ENCODE data around the gene BCAS1. TPM values are rescaled to one million over a fixed set of nuclear protein-coding genes. Genes with fewer than 3 reads are reported as not detected.
A peak's percentile ranks its signal among the peaks of the same experiment; 100 is the strongest.

Gene BCAS1
- total RNA-seq, 1 experiment from 2014 or later, result 3.1 TPM

DNA sequence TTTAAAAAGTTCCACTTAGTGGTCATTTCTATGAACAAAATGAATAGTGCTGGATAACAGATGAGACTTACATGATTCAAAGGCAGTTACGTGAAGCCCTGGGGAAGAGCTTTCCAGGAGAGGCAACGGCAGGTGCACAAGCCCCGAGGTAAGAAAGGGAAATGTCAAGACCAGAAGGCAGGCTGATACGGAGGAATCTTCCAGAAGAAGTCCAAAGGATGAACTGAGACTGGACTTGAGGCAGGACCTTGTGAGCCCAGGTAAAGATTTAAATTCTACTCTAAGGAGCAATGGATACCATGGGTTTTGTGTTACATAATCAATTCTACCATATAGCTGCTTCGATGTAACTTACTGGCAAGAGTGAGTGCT is 164.6 kb downstream of the BCAS1 start:
- ChIA-PET POLR2A (no interaction called here), CTCF (no interaction called here)
- no peaks in the 10 kb centered on the region for H3K36me3 ChIP-seq (ENCODE audit: control insufficient read depth, insufficient read depth, low read length)
- ATAC-seq (no peak), DNase-seq (ENCODE audit: low read depth, low spot score) (no peak)
- peak overlapping the region; percentile 100 for H3K27ac ChIP-seq (ENCODE audit: low read length)
- no TSS peak for BruUV-seq (replicated peaks)
- intact Hi-C loops (cut with micrococcal nuclease; ENCODE audit: unreplicated experiment) (no loop called here), in situ Hi-C loops (cut with HindIII; ENCODE audit: low pct_unique_long_range_greater_than_20kb, low sequenced_read_pairs) (no loop called here)
- TF ChIP-seq TCF7L2 (IDR thresholded peaks at IDR 0.05; ENCODE audit: low read depth, low read length) (no peak), POLR2AphosphoS5 (IDR thresholded peaks at IDR 0.05; ENCODE audit: low read depth, low read length) (no peak), SIN3A (IDR thresholded peaks at IDR 0.05; ENCODE audit: borderline replicate concordance, insufficient read depth, low read depth, low read length) (no peak)
- TF ChIP-seq, protein P1, sequence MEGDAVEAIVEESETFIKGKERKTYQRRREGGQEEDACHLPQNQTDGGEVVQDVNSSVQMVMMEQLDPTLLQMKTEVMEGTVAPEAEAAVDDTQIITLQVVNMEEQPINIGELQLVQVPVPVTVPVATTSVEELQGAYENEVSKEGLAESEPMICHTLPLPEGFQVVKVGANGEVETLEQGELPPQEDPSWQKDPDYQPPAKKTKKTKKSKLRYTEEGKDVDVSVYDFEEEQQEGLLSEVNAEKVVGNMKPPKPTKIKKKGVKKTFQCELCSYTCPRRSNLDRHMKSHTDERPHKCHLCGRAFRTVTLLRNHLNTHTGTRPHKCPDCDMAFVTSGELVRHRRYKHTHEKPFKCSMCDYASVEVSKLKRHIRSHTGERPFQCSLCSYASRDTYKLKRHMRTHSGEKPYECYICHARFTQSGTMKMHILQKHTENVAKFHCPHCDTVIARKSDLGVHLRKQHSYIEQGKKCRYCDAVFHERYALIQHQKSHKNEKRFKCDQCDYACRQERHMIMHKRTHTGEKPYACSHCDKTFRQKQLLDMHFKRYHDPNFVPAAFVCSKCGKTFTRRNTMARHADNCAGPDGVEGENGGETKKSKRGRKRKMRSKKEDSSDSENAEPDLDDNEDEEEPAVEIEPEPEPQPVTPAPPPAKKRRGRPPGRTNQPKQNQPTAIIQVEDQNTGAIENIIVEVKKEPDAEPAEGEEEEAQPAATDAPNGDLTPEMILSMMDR (IDR thresholded peaks at IDR 0.05), result no peak
- TF ChIP-seq, protein P2, sequence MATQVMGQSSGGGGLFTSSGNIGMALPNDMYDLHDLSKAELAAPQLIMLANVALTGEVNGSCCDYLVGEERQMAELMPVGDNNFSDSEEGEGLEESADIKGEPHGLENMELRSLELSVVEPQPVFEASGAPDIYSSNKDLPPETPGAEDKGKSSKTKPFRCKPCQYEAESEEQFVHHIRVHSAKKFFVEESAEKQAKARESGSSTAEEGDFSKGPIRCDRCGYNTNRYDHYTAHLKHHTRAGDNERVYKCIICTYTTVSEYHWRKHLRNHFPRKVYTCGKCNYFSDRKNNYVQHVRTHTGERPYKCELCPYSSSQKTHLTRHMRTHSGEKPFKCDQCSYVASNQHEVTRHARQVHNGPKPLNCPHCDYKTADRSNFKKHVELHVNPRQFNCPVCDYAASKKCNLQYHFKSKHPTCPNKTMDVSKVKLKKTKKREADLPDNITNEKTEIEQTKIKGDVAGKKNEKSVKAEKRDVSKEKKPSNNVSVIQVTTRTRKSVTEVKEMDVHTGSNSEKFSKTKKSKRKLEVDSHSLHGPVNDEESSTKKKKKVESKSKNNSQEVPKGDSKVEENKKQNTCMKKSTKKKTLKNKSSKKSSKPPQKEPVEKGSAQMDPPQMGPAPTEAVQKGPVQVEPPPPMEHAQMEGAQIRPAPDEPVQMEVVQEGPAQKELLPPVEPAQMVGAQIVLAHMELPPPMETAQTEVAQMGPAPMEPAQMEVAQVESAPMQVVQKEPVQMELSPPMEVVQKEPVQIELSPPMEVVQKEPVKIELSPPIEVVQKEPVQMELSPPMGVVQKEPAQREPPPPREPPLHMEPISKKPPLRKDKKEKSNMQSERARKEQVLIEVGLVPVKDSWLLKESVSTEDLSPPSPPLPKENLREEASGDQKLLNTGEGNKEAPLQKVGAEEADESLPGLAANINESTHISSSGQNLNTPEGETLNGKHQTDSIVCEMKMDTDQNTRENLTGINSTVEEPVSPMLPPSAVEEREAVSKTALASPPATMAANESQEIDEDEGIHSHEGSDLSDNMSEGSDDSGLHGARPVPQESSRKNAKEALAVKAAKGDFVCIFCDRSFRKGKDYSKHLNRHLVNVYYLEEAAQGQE (IDR thresholded peaks at IDR 0.05; ENCODE audit: insufficient read depth in 1 of 2, low read depth in 2 of 2, low read length in 1 of 2), result no peak
- no peaks in the 10 kb centered on the region for H3K27me3 ChIP-seq (ENCODE audit: control insufficient read depth, insufficient read depth, low read length)
- H3K4me3 ChIP-seq (ENCODE audit: low read depth in 2 of 2, low read length in 2 of 2), result no peak overlapping the region
- H3K9me3 ChIP-seq (ENCODE audit: control insufficient read depth, insufficient read depth, low read depth, low read length), result no peaks in the 10 kb centered on the region
- peaks cover 46% of the 10 kb centered on the region for H3K4me1 ChIP-seq (ENCODE audit: control insufficient read depth, insufficient read depth, low read length)

DNA sequence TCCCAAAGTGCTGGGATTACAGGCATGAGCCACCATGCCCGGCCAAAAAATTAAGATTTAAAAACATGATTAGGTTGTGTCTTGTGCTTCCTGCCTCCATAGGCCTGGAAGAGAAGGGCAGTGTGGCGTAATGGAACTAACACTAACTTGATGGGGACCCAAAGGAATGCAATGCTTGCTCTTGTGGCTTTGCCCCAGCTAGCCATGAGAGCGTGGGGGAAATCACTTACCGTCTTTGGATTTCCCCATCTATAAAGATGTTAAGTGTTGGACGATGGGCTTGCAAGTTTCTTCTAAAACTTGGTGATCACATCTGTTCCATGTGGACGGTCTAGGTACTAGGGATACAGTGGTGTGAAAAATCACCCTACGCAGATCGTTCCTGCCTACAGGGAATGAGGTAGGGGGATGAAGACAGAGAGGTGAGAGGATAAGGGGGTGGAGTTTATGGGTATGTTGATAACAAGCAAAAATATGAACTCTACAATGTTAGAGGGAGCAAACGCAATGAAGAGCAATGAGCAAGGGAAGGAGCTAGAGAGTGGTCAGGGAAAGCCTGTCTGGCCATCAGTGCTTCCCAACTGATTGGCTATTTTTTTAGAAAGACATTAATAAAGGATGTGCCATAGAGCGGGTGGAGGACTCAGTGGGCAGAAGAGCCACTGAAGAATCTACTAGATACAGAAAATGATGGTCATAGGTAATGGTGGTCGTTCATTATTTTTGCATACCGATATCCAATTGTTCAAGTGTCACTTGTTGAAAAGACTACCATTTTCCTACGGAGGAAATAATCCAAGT is 165.2 kb downstream of the BCAS1 start:
- no TSS peak for BruUV-seq (replicated peaks)
- TF ChIP-seq SIN3A (IDR thresholded peaks at IDR 0.05; ENCODE audit: borderline replicate concordance, insufficient read depth, low read depth, low read length) (no peak), TCF7L2 (IDR thresholded peaks at IDR 0.05; ENCODE audit: low read depth, low read length) (no peak), POLR2AphosphoS5 (IDR thresholded peaks at IDR 0.05; ENCODE audit: low read depth, low read length) (no peak)
- TF ChIP-seq, protein P1 (IDR thresholded peaks at IDR 0.05), result no peak
- TF ChIP-seq, protein P2 (IDR thresholded peaks at IDR 0.05; ENCODE audit: insufficient read depth in 1 of 2, low read depth in 2 of 2, low read length in 1 of 2), result no peak
- in situ Hi-C loops (cut with HindIII; ENCODE audit: low pct_unique_long_range_greater_than_20kb, low sequenced_read_pairs), result no loop called here
- ChIA-PET POLR2A (no interaction called here), CTCF (no interaction called here)
- Histone ChIP-seq H3K4me3 (ENCODE audit: low read depth in 2 of 2, low read length in 2 of 2) (no peak overlapping the region), H3K27ac (ENCODE audit: low read length) (peak overlapping the region; percentile 100), H3K4me1 (ENCODE audit: control insufficient read depth, insufficient read depth, low read length) (peaks cover 52% of the 10 kb centered on the region), H3K9me3 (ENCODE audit: control insufficient read depth, insufficient read depth, low read depth, low read length) (no peaks in the 10 kb centered on the region), H3K36me3 (ENCODE audit: control insufficient read depth, insufficient read depth, low read length) (no peaks in the 10 kb centered on the region), H3K27me3 (ENCODE audit: control insufficient read depth, insufficient read depth, low read length) (no peaks in the 10 kb centered on the region)
- intact Hi-C loops (cut with micrococcal nuclease; ENCODE audit: unreplicated experiment), result no loop called here
- DNase-seq (ENCODE audit: low read depth, low spot score) (no peak), ATAC-seq (no peak)

Measured in Panc1 (cell line).